ENCODE measurements around the gene STKLD1.

Gene STKLD1

GRCh38 chr9:133375724-133376654 lies at the start of gene STKLD1, which contains the start of gene SURF4 (continued):
- no peak for TF ChIP-seq SALL2 (tag by site-specific recombination; IDR thresholded peaks at IDR 0.05; ENCODE audit: borderline replicate concordance)
- peak; percentile 31; the same call in 1 of the 2 replicates for TF ChIP-seq YY1 (tag by site-specific recombination; IDR thresholded peaks at IDR 0.05)
- TF ChIP-seq SP7 (tag by site-specific recombination; IDR thresholded peaks at IDR 0.05), result no peak
- TF ChIP-seq KLF7 (tag by site-specific recombination; IDR thresholded peaks at IDR 0.05; ENCODE audit: borderline replicate concordance), result no peak
- no peak for TF ChIP-seq ZEB2 (tag by site-specific recombination; IDR thresholded peaks at IDR 0.05)
- no peak for TF ChIP-seq ZNF366 (tag by site-specific recombination; conservative IDR thresholded peaks at IDR 0.05)
- TF ChIP-seq, protein P1, sequence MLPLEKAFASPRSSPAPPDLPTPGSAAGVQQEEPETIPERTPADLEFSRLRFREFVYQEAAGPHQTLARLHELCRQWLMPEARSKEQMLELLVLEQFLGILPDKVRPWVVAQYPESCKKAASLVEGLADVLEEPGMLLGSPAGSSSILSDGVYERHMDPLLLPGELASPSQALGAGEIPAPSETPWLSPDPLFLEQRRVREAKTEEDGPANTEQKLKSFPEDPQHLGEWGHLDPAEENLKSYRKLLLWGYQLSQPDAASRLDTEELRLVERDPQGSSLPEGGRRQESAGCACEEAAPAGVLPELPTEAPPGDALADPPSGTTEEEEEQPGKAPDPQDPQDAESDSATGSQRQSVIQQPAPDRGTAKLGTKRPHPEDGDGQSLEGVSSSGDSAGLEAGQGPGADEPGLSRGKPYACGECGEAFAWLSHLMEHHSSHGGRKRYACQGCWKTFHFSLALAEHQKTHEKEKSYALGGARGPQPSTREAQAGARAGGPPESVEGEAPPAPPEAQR (tag by site-specific recombination; IDR thresholded peaks at IDR 0.05), result no peak
- TF ChIP-seq BCL6B (tag by site-specific recombination; IDR thresholded peaks at IDR 0.05), result no peak
- TF ChIP-seq, protein P2, sequence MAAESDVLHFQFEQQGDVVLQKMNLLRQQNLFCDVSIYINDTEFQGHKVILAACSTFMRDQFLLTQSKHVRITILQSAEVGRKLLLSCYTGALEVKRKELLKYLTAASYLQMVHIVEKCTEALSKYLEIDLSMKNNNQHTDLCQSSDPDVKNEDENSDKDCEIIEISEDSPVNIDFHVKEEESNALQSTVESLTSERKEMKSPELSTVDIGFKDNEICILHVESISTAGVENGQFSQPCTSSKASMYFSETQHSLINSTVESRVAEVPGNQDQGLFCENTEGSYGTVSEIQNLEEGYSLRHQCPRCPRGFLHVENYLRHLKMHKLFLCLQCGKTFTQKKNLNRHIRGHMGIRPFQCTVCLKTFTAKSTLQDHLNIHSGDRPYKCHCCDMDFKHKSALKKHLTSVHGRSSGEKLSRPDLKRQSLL (tag by site-specific recombination; IDR thresholded peaks at IDR 0.05), result peak; percentile 18; the same call in 1 of the 2 replicates
- TF ChIP-seq ZNF670 (tag by site-specific recombination; IDR thresholded peaks at IDR 0.05; ENCODE audit: low read depth), result no peak
- peak; percentile 43; the same call in 1 of the 2 replicates for TF ChIP-seq ZBTB48 (tag by site-specific recombination; IDR thresholded peaks at IDR 0.05)
- no peak for TF ChIP-seq ZNF610 (tag by site-specific recombination; IDR thresholded peaks at IDR 0.05; ENCODE audit: borderline replicate concordance)
- no peak; the same call in 1 of the 2 replicates for TF ChIP-seq ZNF777 (tag by site-specific recombination; IDR thresholded peaks at IDR 0.05; ENCODE audit: borderline replicate concordance)
- no peak for TF ChIP-seq ZBTB17 (tag by site-specific recombination; IDR thresholded peaks at IDR 0.05)
- no peak for TF ChIP-seq ZNF521 (tag by site-specific recombination; IDR thresholded peaks at IDR 0.05)
- TF ChIP-seq ZNF660 (tag by site-specific recombination; IDR thresholded peaks at IDR 0.05), result no peak; the same call in 1 of the 2 replicates
- no peak for TF ChIP-seq ZNF148 (tag by site-specific recombination; IDR thresholded peaks at IDR 0.05; ENCODE audit: borderline replicate concordance)
- peak; percentile 77 for TF ChIP-seq KLF9 (tag by site-specific recombination; IDR thresholded peaks at IDR 0.05; ENCODE audit: low read depth)
- TF ChIP-seq ZSCAN16 (tag by site-specific recombination; IDR thresholded peaks at IDR 0.05), result no peak
- TF ChIP-seq ZNF621 (tag by site-specific recombination; IDR thresholded peaks at IDR 0.05), result no peak
- TF ChIP-seq ZNF561 (tag by site-specific recombination; IDR thresholded peaks at IDR 0.05; ENCODE audit: borderline replicate concordance), result no peak
- peak; percentile 93 for TF ChIP-seq GLIS1 (tag by site-specific recombination; IDR thresholded peaks at IDR 0.05)
- TF ChIP-seq ZBTB21 (tag by site-specific recombination; IDR thresholded peaks at IDR 0.05), result no peak
- TF ChIP-seq ZNF585B (tag by site-specific recombination; IDR thresholded peaks at IDR 0.05), result 0 out of 2 replicates have a peak, but pooled peaks have one; percentile 10
- TF ChIP-seq PRDM2 (tag by site-specific recombination; IDR thresholded peaks at IDR 0.05; ENCODE audit: borderline replicate concordance), result no peak
- no peak for TF ChIP-seq ZNF433 (tag by site-specific recombination; IDR thresholded peaks at IDR 0.05; ENCODE audit: low read depth)
- TF ChIP-seq ZNF560 (tag by site-specific recombination; IDR thresholded peaks at IDR 0.05; ENCODE audit: borderline replicate concordance), result no peak
